Stimulated activated CD4-positive, alpha-beta T cell treated with anti-CD3 and anti-CD28 coated beads, Interleukin-15, amount 100 ng/mL, for 1 hour (primary cell): ENCODE measurements around the gene TAAR1.
"Not testable (repeated sequence)": the region's sequence is repeated elsewhere in the genome, so short reads cannot be mapped to it uniquely, and the experiment has no call there.

Experiments used
- DNase-seq, 2 donors: peaks; one replicate each; pipeline ENCODE4 v3.0.0-alpha.2; 2020; ENCODE audit warnings: low read depth in 1 of 2, low spot score in 1 of 2

The TAAR1 gene

GRCh38 chr6:132659082-132659481, at the start of gene TAAR1:
TAAR1 (minus strand) TSS chr6:132659182; CDS start chr6:132646003, 13,179 bp downstream.
- no peak for DNase-seq

- no peak for DNase-seq
Measured at GRCh38 chr6:132708771-132709170, 49.8 kb upstream of the TAAR1 start.

GRCh38 chr6:132708002-132708401, 49.0 kb upstream of the TAAR1 start:
- DNase-seq: no peak

- DNase-seq: not testable (repeated sequence)
Measured at GRCh38 chr6:132706756-132707155, 47.8 kb upstream of the TAAR1 start.

- DNase-seq: no peak
Measured at GRCh38 chr6:132703936-132704335, 45.0 kb upstream of the TAAR1 start.

GRCh38 chr6:132698608-132699007, 39.6 kb upstream of the TAAR1 start:
- DNase-seq: no peak

- DNase-seq: no peak
Measured at GRCh38 chr6:132695773-132696172, 36.8 kb upstream of the TAAR1 start.

GRCh38 chr6:132693478-132693877, 34.5 kb upstream of the TAAR1 start:
- DNase-seq: no peak

- DNase-seq: no peak
Measured at GRCh38 chr6:132690678-132691077, 31.7 kb upstream of the TAAR1 start.

- no peak for DNase-seq
Measured at GRCh38 chr6:132687306-132687705, 28.3 kb upstream of the TAAR1 start.

GRCh38 chr6:132686531-132686930, 27.5 kb upstream of the TAAR1 start:
- DNase-seq: no peak

GRCh38 chr6:132685009-132685408, 26.0 kb upstream of the TAAR1 start:
- no peak for DNase-seq

GRCh38 chr6:132684272-132684671, 25.3 kb upstream of the TAAR1 start:
- no peak for DNase-seq

GRCh38 chr6:132683543-132683942, 24.6 kb upstream of the TAAR1 start:
- DNase-seq: no peak

GRCh38 chr6:132679094-132679493, 20.1 kb upstream of the TAAR1 start:
- DNase-seq: not testable (repeated sequence)

GRCh38 chr6:132675749-132676148, 16.8 kb upstream of the TAAR1 start:
- DNase-seq: no peak

- no peak for DNase-seq
Measured at GRCh38 chr6:132675002-132675401, 16.0 kb upstream of the TAAR1 start.

- DNase-seq: no peak
Measured at GRCh38 chr6:132673376-132674094, 14.6 kb upstream of the TAAR1 start.

- no peak for DNase-seq
Measured at GRCh38 chr6:132671295-132671694, 12.3 kb upstream of the TAAR1 start.

GRCh38 chr6:132669690-132670291, 10.8 kb upstream of the TAAR1 start:
- no peak for DNase-seq

GRCh38 chr6:132666118-132666517, 7.1 kb upstream of the TAAR1 start:
- no peak for DNase-seq

- no peak for DNase-seq
Measured at GRCh38 chr6:132664309-132665034, 5.5 kb upstream of the TAAR1 start.
